Testis (tissue), 2 donors: Measurements from ENCODE around the gene BARX2.

ENCODE experiments used
- CTCF ChIP-seq, 3 experiments: fragments of 450-650 bp in 2 of 3; fragments of 200-600 bp in 1 of 3; sonication (generic) in 1 of 3; IDR thresholded peaks; one replicate each; pipeline ENCODE4 v1.5.1; 2016 to 2019; ENCODE audit warnings: antibody characterized with exemption in 3 of 3, mild to moderate bottlenecking in 2 of 3, moderate library complexity in 1 of 3
- POLR2A ChIP-seq: fragments of 450-650 bp; IDR thresholded peaks from one replicate; pipeline ENCODE4 v1.6.1; 2017; ENCODE audit warnings: antibody characterized with exemption, mild to moderate bottlenecking, moderate library complexity

DNA sequence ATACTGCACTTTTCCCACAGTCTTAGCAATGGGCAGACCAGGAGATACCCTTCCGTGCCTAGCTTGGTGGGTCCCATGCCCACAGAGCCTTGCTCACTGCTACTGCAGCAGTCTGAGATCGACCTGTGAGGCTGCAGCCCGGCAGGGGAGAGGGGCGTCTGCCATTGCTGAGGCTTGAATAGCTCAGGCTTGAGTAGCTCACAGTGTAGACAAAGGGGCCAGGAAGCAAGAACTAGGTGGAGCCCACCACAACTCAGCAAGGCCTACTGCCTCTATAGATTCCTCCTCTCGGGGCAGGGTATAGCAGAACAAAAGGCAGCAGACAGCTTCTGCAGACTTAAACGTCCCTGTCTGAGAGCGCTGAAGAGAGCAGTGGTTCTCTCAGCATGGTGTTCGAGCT, 118.1 kb downstream of the BARX2 start:
- TF ChIP-seq POLR2A (no peak), CTCF (IDR thresholded peaks at IDR 0.05) (no peak)
